ENCODE measurements around the gene ARR3. TPM values are rescaled to one million over a fixed set of nuclear protein-coding genes. Genes with fewer than 3 reads are reported as not detected.
"Not testable (repeated sequence)": the region's sequence is repeated elsewhere in the genome, so short reads cannot be mapped to it uniquely, and the experiment has no call there.

The ARR3 gene
- total and polyA plus RNA-seq, 2 donors: 0.02 TPM; not detected in 1

DNA sequence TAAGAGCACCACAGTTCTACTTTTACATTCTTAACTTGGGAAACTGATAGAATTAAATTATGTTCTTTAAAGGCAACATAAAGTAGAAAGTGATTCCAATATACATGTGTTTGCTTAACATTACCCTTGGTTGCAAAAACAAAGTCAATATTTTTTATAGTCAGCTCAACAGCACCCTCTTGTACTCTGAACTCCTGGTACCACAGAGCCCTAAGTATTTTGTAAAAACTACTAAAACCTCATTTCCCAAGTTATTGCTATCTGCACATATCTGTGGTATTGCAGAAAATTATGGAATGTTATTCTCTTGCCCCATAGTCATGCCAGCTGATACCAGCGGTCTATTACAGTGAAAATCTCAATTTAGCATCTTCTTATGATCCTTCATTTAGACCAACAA is 24.7 kb downstream of the ARR3 start:
- Histone ChIP-seq H3K27ac (ENCODE audit: low read depth in 1 of 2, low read length in 1 of 2) (no peak overlapping the region), H3K4me1 (ENCODE audit: control insufficient read depth in 2 of 2, insufficient read depth in 2 of 2, low read length in 2 of 2) (peaks cover 0 to 5% of the 10 kb centered on the region in 2 donors), H3K9me3 (ENCODE audit: control insufficient read depth in 2 of 2, insufficient read depth in 1 of 2, low read length in 1 of 2) (no peaks in the 10 kb centered on the region), H3K36me3 (ENCODE audit: control insufficient read depth in 2 of 2, insufficient read depth in 2 of 2, low read length in 1 of 2) (peaks cover 0 to 7% of the 10 kb centered on the region in 2 donors), H3K4me3 (ENCODE audit: low read length in 2 of 2) (no peak overlapping the region), H3K27me3 (ENCODE audit: control insufficient read depth in 2 of 2, insufficient read depth in 1 of 2, low read length in 1 of 2) (no peaks in the 10 kb centered on the region)
- 0% methylated on average over 1 of the region's 1 CpG for WGBS
- no peak for DNase-seq (ENCODE audit: low read depth in 6 of 9, low spot score in 9 of 9)

DNA sequence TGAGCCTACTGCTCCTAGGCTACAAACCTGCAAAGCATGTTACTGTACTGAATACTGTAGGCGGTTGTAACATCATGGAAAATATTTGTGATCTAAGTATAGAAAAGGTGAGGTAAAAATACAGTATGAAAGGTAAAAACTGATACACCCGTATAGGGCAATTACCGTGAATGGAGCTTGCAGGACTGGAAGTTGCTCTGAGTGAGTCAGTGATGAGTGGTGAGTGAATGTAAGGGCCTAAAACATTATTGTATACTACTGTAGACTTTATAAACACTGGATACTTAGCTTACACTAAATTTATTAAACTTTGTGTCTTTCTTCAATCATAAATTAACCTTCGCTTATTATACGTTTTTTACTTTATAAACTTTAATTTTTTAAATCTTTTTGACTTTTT is 25.5 kb downstream of the ARR3 start:
- Histone ChIP-seq H3K36me3 (ENCODE audit: control insufficient read depth in 2 of 2, insufficient read depth in 2 of 2, low read length in 1 of 2) (peaks cover 0 to 3% of the 10 kb centered on the region in 2 donors), H3K27me3 (ENCODE audit: control insufficient read depth in 2 of 2, insufficient read depth in 1 of 2, low read length in 1 of 2) (no peaks in the 10 kb centered on the region), H3K9me3 (ENCODE audit: control insufficient read depth in 2 of 2, insufficient read depth in 1 of 2, low read length in 1 of 2) (no peaks in the 10 kb centered on the region), H3K27ac (ENCODE audit: low read depth in 1 of 2, low read length in 1 of 2) (no peak overlapping the region), H3K4me1 (ENCODE audit: control insufficient read depth in 2 of 2, insufficient read depth in 2 of 2, low read length in 2 of 2) (peaks cover 0 to 5% of the 10 kb centered on the region in 2 donors), H3K4me3 (ENCODE audit: low read length in 2 of 2) (no peak overlapping the region)
- DNase-seq (ENCODE audit: low read depth in 6 of 9, low spot score in 9 of 9): no peak
- WGBS: 98% methylated on average over 5 of the region's 5 CpGs

DNA sequence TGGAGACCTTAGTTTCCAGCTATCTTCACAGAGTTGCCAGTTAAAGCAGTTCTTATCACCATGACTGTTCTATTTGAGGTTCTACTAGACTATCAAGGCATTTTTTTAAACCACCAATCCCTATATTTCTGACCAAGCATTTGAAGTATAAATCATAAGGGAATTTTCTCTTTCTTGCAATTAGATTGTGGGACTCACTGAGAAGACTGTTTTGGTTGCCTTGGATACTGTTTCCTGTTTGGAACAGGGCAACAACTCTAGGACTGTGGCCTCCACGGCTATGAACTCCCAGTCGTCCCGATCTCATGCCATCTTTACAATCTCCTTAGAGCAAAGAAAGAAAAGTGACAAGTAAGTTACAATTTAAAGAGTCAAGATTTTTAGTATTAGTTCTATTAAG is 33.6 kb downstream of the ARR3 start:
- Histone ChIP-seq H3K27me3 (ENCODE audit: control insufficient read depth in 2 of 2, insufficient read depth in 1 of 2, low read length in 1 of 2) (no peaks in the 10 kb centered on the region), H3K4me3 (ENCODE audit: low read length in 2 of 2) (no peak overlapping the region), H3K9me3 (ENCODE audit: control insufficient read depth in 2 of 2, insufficient read depth in 1 of 2, low read length in 1 of 2) (no peaks in the 10 kb centered on the region), H3K27ac (ENCODE audit: low read depth in 1 of 2, low read length in 1 of 2) (no peak overlapping the region), H3K4me1 (ENCODE audit: control insufficient read depth in 2 of 2, insufficient read depth in 2 of 2, low read length in 2 of 2) (no peaks in the 10 kb centered on the region), H3K36me3 (ENCODE audit: control insufficient read depth in 2 of 2, insufficient read depth in 2 of 2, low read length in 1 of 2) (peaks cover 7 to 15% of the 10 kb centered on the region in 2 donors)
- no peak for DNase-seq (ENCODE audit: low read depth in 6 of 9, low spot score in 9 of 9)
- WGBS: 86% methylated on average over 3 of the region's 3 CpGs

DNA sequence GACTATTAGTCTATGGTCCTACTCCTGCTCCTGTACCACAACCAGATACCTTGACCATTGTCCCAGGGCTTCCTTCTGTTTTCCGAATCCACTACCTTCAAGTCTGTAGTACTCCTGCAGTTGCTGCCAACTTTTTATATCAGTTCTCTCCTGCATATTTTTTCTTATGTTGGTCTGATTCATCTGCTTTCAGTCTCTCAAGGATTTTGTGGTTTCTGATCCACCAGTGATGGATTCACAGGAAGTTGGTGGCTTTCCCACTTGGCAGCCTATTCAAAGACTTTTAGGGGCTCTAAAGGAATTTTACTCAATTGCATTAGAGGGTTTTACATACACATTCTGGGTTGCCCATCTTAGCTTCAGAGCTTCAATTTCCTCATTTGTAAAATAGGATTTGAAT is 45.4 kb downstream of the ARR3 start:
- DNase-seq (ENCODE audit: low read depth in 6 of 9, low spot score in 9 of 9): no peak
- Histone ChIP-seq H3K9me3 (ENCODE audit: control insufficient read depth in 2 of 2, insufficient read depth in 1 of 2, low read length in 1 of 2) (no peaks in the 10 kb centered on the region), H3K27ac (ENCODE audit: low read depth in 1 of 2, low read length in 1 of 2) (no peak overlapping the region), H3K4me3 (ENCODE audit: low read length in 2 of 2) (no peak overlapping the region), H3K27me3 (ENCODE audit: control insufficient read depth in 2 of 2, insufficient read depth in 1 of 2, low read length in 1 of 2) (no peaks in the 10 kb centered on the region), H3K36me3 (ENCODE audit: control insufficient read depth in 2 of 2, insufficient read depth in 2 of 2, low read length in 1 of 2) (no peaks in the 10 kb centered on the region), H3K4me1 (ENCODE audit: control insufficient read depth in 2 of 2, insufficient read depth in 2 of 2, low read length in 2 of 2) (no peaks in the 10 kb centered on the region)
- 96% methylated on average over 1 of the region's 1 CpG for WGBS

DNA sequence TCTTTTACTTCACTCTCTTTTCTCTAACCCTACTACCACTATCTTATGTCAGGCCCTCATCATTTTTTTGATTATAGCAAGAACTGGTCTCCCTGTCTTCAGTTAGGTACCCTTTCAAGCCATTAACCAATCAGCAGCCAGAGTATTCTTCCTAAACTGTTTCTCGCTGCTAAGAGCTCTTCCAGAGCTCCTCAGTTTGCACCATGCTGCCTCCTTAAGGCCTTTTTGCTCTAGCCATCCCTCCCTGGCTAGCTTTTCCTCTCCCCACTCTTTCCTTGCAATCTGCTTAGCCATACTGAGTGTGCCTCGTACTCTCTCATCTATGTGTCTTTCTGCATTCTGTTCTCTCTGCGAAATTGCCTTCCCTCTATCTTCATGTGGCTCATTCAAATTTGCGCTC is 54.6 kb downstream of the ARR3 start:
- H3K27ac ChIP-seq (ENCODE audit: low read depth in 1 of 2, low read length in 1 of 2): no peak overlapping the region
- no peak overlapping the region for H3K4me3 ChIP-seq (ENCODE audit: low read length in 2 of 2)
- 98% methylated on average over 4 of the region's 4 CpGs for WGBS
- H3K9me3 ChIP-seq (ENCODE audit: control insufficient read depth in 2 of 2, insufficient read depth in 1 of 2, low read length in 1 of 2): no peaks in the 10 kb centered on the region
- H3K27me3 ChIP-seq (ENCODE audit: control insufficient read depth in 2 of 2, insufficient read depth in 1 of 2, low read length in 1 of 2): no peaks in the 10 kb centered on the region
- H3K4me1 ChIP-seq (ENCODE audit: control insufficient read depth in 2 of 2, insufficient read depth in 2 of 2, low read length in 2 of 2): no peaks in the 10 kb centered on the region
- no peak for DNase-seq (ENCODE audit: low read depth in 6 of 9, low spot score in 9 of 9)
- H3K36me3 ChIP-seq (ENCODE audit: control insufficient read depth in 2 of 2, insufficient read depth in 2 of 2, low read length in 1 of 2): no peaks in the 10 kb centered on the region

- WGBS: 97% methylated on average over 6 of the region's 6 CpGs
- not testable (repeated sequence) for H3K4me1 ChIP-seq (ENCODE audit: control insufficient read depth in 2 of 2, insufficient read depth in 2 of 2, low read length in 2 of 2); H3K4me3 ChIP-seq (ENCODE audit: low read length in 2 of 2); H3K27ac ChIP-seq (ENCODE audit: low read depth in 1 of 2, low read length in 1 of 2); H3K27me3 ChIP-seq (ENCODE audit: control insufficient read depth in 2 of 2, insufficient read depth in 1 of 2, low read length in 1 of 2); H3K9me3 ChIP-seq (ENCODE audit: control insufficient read depth in 2 of 2, insufficient read depth in 1 of 2, low read length in 1 of 2); H3K36me3 ChIP-seq (ENCODE audit: control insufficient read depth in 2 of 2, insufficient read depth in 2 of 2, low read length in 1 of 2); DNase-seq (ENCODE audit: low read depth in 6 of 9, low spot score in 9 of 9)
Measured at GRCh38 chrX:70323628-70324027, 55.5 kb downstream of the ARR3 start.

DNA sequence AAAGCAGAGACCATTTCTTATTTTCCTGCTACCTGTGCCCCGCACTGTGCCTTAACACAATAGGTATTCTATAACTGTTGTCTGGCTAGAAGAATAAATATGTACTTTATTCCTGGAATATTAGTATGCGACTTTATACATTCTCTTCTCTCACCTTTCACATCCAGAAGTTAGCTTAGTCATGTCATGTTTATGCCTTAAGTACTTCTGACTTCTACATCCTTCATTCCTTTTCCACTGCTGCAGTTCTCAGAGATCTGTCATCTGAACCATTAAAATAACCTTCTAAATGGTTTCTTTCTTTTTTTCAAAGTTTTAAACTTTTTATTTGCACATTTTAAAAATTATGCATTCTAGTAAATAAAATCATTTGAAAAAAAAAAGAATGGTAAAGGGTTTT is 56.2 kb downstream of the ARR3 start:
- no peaks in the 10 kb centered on the region for H3K9me3 ChIP-seq (ENCODE audit: control insufficient read depth in 2 of 2, insufficient read depth in 1 of 2, low read length in 1 of 2)
- no peaks in the 10 kb centered on the region for H3K27me3 ChIP-seq (ENCODE audit: control insufficient read depth in 2 of 2, insufficient read depth in 1 of 2, low read length in 1 of 2)
- H3K36me3 ChIP-seq (ENCODE audit: control insufficient read depth in 2 of 2, insufficient read depth in 2 of 2, low read length in 1 of 2): peaks cover 0 to under 1% of the 10 kb centered on the region in 2 donors
- H3K27ac ChIP-seq (ENCODE audit: low read depth in 1 of 2, low read length in 1 of 2): no peak overlapping the region
- no peaks in the 10 kb centered on the region for H3K4me1 ChIP-seq (ENCODE audit: control insufficient read depth in 2 of 2, insufficient read depth in 2 of 2, low read length in 2 of 2)
- WGBS: 99% methylated on average over 2 of the region's 2 CpGs
- DNase-seq (ENCODE audit: low read depth in 6 of 9, low spot score in 9 of 9): no peak
- no peak overlapping the region for H3K4me3 ChIP-seq (ENCODE audit: low read length in 2 of 2)

DNA sequence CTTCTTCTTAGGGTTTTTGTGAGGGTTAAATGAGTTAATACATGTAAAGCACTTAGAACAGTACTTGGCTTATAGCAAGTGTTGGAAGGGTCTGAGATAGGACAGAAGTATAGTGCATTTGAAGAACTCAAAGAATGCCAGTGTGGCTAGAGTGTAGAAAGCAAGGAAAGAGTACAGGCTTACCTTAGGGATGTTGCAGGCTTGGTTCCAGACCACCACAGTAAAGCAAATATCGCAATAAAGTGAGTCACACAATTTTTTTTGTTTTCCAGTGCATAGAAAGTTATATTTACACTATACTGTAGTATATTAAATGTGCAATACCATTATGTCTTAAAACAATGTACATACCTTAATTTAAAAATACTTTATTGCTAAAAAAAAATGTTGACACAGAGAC is 63.0 kb downstream of the ARR3 start:
- Histone ChIP-seq H3K4me1 (ENCODE audit: control insufficient read depth in 2 of 2, insufficient read depth in 2 of 2, low read length in 2 of 2) (no peaks in the 10 kb centered on the region), H3K36me3 (ENCODE audit: control insufficient read depth in 2 of 2, insufficient read depth in 2 of 2, low read length in 1 of 2) (peaks cover 0 to 10% of the 10 kb centered on the region in 2 donors), H3K27me3 (ENCODE audit: control insufficient read depth in 2 of 2, insufficient read depth in 1 of 2, low read length in 1 of 2) (no peaks in the 10 kb centered on the region), H3K4me3 (ENCODE audit: low read length in 2 of 2) (no peak overlapping the region), H3K9me3 (ENCODE audit: control insufficient read depth in 2 of 2, insufficient read depth in 1 of 2, low read length in 1 of 2) (no peaks in the 10 kb centered on the region), H3K27ac (ENCODE audit: low read depth in 1 of 2, low read length in 1 of 2) (no peak overlapping the region)
- DNase-seq (ENCODE audit: low read depth in 6 of 9, low spot score in 9 of 9): no peak
- WGBS: 100% methylated on average over 1 of the region's 1 CpG
